Vagina (tissue), 2 donors: Measurements from ENCODE around the gene RAP1A. TPM values are rescaled to one million over a fixed set of nuclear protein-coding genes. Genes with fewer than 3 reads are reported as not detected.
"Not testable (repeated sequence)": the region's sequence is repeated elsewhere in the genome, so short reads cannot be mapped to it uniquely, and the experiment has no call there.

Experiments used
- DNase-seq, 2 donors: peaks; one replicate each; pipeline ENCODE4 v3.0.0-alpha.2; 2017; ENCODE audit errors: extremely low spot score in 2 of 2
- H3K27ac ChIP-seq: fragments of 200-600 bp; sonication (generic); one replicate; pipeline ENCODE4 v1.5.1; 2019
- H3K27me3 ChIP-seq: fragments of 200-600 bp; sonication (generic); one replicate; pipeline ENCODE4 v1.5.1; 2019
- H3K36me3 ChIP-seq, 2 donors: fragments of 200-600 bp; sonication (generic); one replicate each; pipeline ENCODE4 v1.5.1; 2017 to 2019
- H3K4me1 ChIP-seq: fragments of 200-600 bp; sonication (generic); one replicate; pipeline ENCODE4 v1.5.1; 2019
- H3K4me3 ChIP-seq, 2 donors: fragments of 200-600 bp; sonication (generic); 1 replicate in 1 of 2; 2 replicates in 1 of 2; pipeline ENCODE4 v1.5.1; 2016 to 2019
- H3K9me3 ChIP-seq: fragments of 200-600 bp; sonication (generic); one replicate; pipeline ENCODE4 v1.5.1; 2019
- CTCF ChIP-seq, 3 experiments: fragments of 450-650 bp in 2 of 3; fragments of 200-600 bp in 1 of 3; sonication (generic) in 1 of 3; IDR thresholded peaks; one replicate each; pipeline ENCODE4 v1.5.1; 2017 to 2019; ENCODE audit warnings: antibody characterized with exemption in 3 of 3, mild to moderate bottlenecking in 2 of 3, moderate library complexity in 2 of 3
- POLR2A ChIP-seq, 2 donors: fragments of 450-650 bp; IDR thresholded peaks; one replicate each; pipeline ENCODE4 v1.6.1; 2017; ENCODE audit warnings: antibody characterized with exemption in 2 of 2, mild to moderate bottlenecking in 2 of 2, moderate library complexity in 2 of 2
- POLR2AphosphoS5 ChIP-seq, 2 donors: sonication (generic); formaldehyde crosslinking; IDR thresholded peaks; one replicate each; pipeline ENCODE4 v1.9.0; 2017; ENCODE audit warnings: antibody characterized with exemption in 2 of 2, mild to moderate bottlenecking in 2 of 2, low read depth in 1 of 2; ENCODE audit not compliant: insufficient read depth in 1 of 2
- intact Hi-C: fragments of 100-400 bp; cut with DNase I; formaldehyde crosslinking; loops from one replicate; pipeline ENCODE4 v1.15.1; 2023
- total RNA-seq: library from RNA; depleted of rRNA; stranded (reverse); fragments of >200 nt; gene quantifications from one replicate; pipeline ENCODE4 v1.2.3, GENCODE V29; 2016

The RAP1A gene
- total RNA-seq, 1 donor from 2014 or later: 52.5 TPM

DNA sequence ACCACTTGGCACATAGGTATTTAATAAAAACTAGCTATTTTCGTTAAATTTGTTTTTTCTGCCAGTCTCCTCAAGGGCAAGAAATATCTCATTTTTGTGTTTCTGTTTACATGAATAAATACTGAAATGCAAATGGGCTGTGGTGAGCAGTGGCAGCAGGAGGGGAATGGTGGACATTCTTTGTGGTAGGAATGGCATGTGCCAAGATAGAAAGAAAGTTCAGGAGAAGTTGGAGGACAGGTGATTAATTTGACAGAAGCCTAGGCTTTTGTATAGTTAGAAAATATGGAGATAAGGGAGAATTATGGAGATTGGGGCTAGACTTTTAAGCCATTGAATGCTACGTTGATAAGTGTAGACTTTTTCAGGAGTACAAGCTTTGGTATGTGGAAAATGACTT is 8.6 kb downstream of the RAP1A start:
- Histone ChIP-seq H3K9me3 (no peaks in the 10 kb centered on the region), H3K4me1 (peaks cover 77% of the 10 kb centered on the region), H3K27ac (no peak overlapping the region), H3K27me3 (no peaks in the 10 kb centered on the region), H3K36me3 (no peaks in the 10 kb centered on the region), H3K4me3 (no peak overlapping the region)
- intact Hi-C loops: no loop called here
- no peak for TF ChIP-seq POLR2A (IDR thresholded peaks at IDR 0.05)
- TF ChIP-seq CTCF (IDR thresholded peaks at IDR 0.05): no peak
- no peak for TF ChIP-seq POLR2AphosphoS5 (IDR thresholded peaks at IDR 0.05; ENCODE audit: insufficient read depth in 1 of 2, low read depth in 1 of 2)
- no peak for DNase-seq

DNA sequence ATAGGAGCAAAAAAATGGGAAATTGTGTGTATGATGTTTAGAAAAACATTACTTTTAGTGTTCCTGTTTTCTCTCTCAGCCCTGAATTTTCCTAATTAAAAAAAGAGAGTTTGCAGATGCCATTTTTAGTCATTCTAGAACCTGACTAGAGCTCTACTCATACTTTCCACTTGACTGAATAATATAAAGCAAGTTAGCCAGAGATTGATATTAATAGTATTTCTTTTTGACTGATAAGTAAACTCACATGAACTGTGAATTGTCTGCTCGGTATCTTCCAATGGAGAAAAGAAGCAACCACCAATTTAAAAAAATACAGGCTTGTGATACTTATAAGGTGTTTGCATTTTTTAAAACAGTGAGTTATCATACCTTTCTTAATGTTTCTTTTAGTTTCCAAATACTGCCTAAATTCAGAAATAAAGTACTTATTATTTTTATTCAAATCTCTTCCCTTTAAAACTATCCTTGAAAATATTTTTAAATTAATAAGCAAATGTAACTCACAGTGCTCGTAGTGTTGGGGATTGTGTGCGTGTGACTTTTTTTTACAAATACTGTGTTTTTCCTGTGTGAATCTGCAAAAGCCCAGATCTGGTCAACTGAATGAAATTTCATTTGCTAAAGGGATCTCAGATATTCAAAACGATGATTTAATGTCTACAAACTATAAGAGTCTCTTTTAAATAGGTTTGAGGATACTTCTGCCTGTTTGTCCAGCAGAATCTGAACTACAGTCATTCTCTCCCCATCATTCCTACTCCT is 9.8 kb downstream of the RAP1A start:
- Histone ChIP-seq H3K36me3 (no peaks in the 10 kb centered on the region), H3K27me3 (no peaks in the 10 kb centered on the region), H3K9me3 (no peaks in the 10 kb centered on the region), H3K4me3 (no peak overlapping the region), H3K4me1 (peaks cover 68% of the 10 kb centered on the region), H3K27ac (no peak overlapping the region)
- no peak for DNase-seq
- intact Hi-C loops: no loop called here
- TF ChIP-seq POLR2A (IDR thresholded peaks at IDR 0.05): no peak
- TF ChIP-seq POLR2AphosphoS5 (IDR thresholded peaks at IDR 0.05; ENCODE audit: insufficient read depth in 1 of 2, low read depth in 1 of 2): no peak
- TF ChIP-seq CTCF (IDR thresholded peaks at IDR 0.05): no peak

DNA sequence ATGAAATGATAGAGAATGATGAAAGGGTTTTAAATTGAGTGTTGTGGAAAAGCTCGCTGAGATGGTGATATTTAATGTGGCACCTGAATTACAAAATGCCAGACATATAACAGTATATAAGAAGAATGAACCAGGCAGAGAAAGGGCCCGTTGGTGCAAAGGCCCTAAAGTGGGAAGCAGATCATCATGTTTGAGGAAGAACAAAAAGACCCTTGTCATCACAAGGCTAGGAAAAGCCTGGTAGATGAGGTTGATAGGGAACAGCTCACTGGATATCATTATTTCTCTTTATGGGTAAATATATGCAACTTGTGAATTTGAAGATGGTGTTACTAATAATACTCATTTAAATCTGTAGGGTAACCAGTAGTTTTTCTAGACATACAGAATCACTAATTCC is 11.0 kb downstream of the RAP1A start:
- Histone ChIP-seq H3K27ac (no peak overlapping the region), H3K36me3 (no peaks in the 10 kb centered on the region), H3K4me3 (no peak overlapping the region), H3K9me3 (no peaks in the 10 kb centered on the region), H3K27me3 (no peaks in the 10 kb centered on the region), H3K4me1 (peaks cover 62% of the 10 kb centered on the region)
- DNase-seq: no peak
- intact Hi-C loops: no loop called here
- no peak for TF ChIP-seq POLR2AphosphoS5 (IDR thresholded peaks at IDR 0.05; ENCODE audit: insufficient read depth in 1 of 2, low read depth in 1 of 2)
- TF ChIP-seq CTCF (IDR thresholded peaks at IDR 0.05): no peak
- TF ChIP-seq POLR2A (IDR thresholded peaks at IDR 0.05): no peak

DNA sequence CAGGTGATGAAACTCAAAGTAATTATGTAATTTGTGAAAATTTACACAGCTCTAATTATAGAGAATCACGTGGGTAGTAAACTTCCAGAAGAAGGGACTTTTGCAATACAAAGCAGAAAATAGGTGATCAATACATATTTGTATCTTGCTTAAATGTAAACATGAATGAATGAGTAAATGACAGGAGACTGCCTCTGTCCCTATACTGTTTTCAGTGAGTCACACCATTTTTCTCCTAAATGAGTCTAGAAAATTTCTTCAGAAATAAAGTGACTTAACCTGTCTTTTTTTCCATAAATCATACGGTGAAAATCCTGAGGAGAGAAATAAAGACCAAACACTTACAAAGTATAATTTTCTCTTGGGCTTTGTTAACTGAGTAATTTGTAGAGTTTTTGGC is 11.9 kb downstream of the RAP1A start:
- intact Hi-C loops: no loop called here
- peaks cover 62% of the 10 kb centered on the region for H3K4me1 ChIP-seq
- no peak overlapping the region for H3K27ac ChIP-seq
- DNase-seq: no peak
- no peaks in the 10 kb centered on the region for H3K36me3 ChIP-seq
- H3K9me3 ChIP-seq: no peaks in the 10 kb centered on the region
- no peak for TF ChIP-seq POLR2A (IDR thresholded peaks at IDR 0.05)
- TF ChIP-seq CTCF (IDR thresholded peaks at IDR 0.05): no peak
- no peak for TF ChIP-seq POLR2AphosphoS5 (IDR thresholded peaks at IDR 0.05; ENCODE audit: insufficient read depth in 1 of 2, low read depth in 1 of 2)
- H3K4me3 ChIP-seq: no peak overlapping the region
- H3K27me3 ChIP-seq: no peaks in the 10 kb centered on the region

DNA sequence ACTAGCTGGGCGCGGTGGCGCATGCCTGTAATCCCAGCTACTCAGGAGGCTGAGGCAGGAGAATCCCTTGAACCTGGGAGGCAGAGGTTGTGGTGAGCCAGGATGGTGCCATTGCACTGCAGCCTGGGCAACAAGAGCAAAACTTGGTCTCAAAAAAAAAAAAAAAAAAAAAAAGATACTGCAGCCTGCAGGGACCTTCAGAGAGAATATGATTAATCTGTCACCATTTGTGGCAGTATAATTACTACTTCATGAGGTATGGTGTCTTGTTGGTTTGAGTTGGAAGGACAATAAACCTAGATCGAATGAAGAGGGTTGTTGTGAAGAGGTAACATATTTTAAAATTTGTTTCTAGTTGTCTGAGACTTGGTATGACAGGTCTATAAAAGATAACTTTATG is 13.2 kb downstream of the RAP1A start:
- H3K27me3 ChIP-seq, H3K27ac ChIP-seq, H3K36me3 ChIP-seq, H3K4me3 ChIP-seq, DNase-seq, intact Hi-C loops, H3K9me3 ChIP-seq: not testable (repeated sequence)
- peaks cover 63% of the 10 kb centered on the region for H3K4me1 ChIP-seq
